Right cardiac atrium (tissue), 5 donors: ENCODE measurements around the gene GAS2L1. TPM values are rescaled to one million over a fixed set of nuclear protein-coding genes. Genes with fewer than 3 reads are reported as not detected.

Experiments
- ATAC-seq, 2 donors: fragments of 200-7000 bp; cut with Tn5 transposase; one replicate each; pipeline versions ENCODE4 v1.8.0 to v1.9.1; 2020; ENCODE audit warnings: moderate library complexity in 2 of 2, mild to moderate bottlenecking in 1 of 2
- DNase-seq, 3 donors: peaks; one replicate each; pipeline ENCODE4 v3.0.0-alpha.2; 2020
- H3K27ac ChIP-seq: one replicate; pipeline ENCODE4 v1.5.1; 2013; ENCODE audit warnings: mild to moderate bottlenecking, low read length, control low read depth, moderate library complexity
- H3K27me3 ChIP-seq: one replicate; pipeline ENCODE4 v1.6.1; 2013; ENCODE audit not compliant: control insufficient read depth, insufficient read depth
- H3K4me1 ChIP-seq: one replicate; pipeline ENCODE4 v1.6.1; 2013; ENCODE audit warnings: low read length; ENCODE audit not compliant: control insufficient read depth, insufficient read depth
- H3K4me3 ChIP-seq: one replicate; pipeline ENCODE4 v1.5.1; 2013; ENCODE audit warnings: low read length, control low read depth
- H3K9me3 ChIP-seq: one replicate; pipeline ENCODE4 v1.6.1; 2013; ENCODE audit warnings: low read length; ENCODE audit not compliant: control insufficient read depth
- WGBS: extraction: QIAGEN DNeasy Blood & Tissue Kit; methylation state at CpG from one replicate; pipeline ENCODE4 v1.1.7; 2013; 5-methylcytosine and 5-hydroxymethylcytosine counted together
- intact Hi-C, 4 donors: fragments of 100-400 bp; cut with DNase I; formaldehyde crosslinking; loops; one replicate each; pipeline versions ENCODE4 v1.11.0 to v1.14.0; 2022 to 2023
- polyA plus RNA-seq: library from polyadenylated mRNA; stranded (reverse); fragments of 200-250 nt; gene quantifications from one replicate; pipeline ENCODE4 v1.2.3, GENCODE V29; 2013
- total RNA-seq, 4 donors: library from RNA; stranded (reverse); fragmentation: NEBNext Ultra II Directional; extraction: Animal tissue kit (Norgen Biotek cat#: 25700); gene quantifications; one replicate each; pipeline ENCODE4 v1.2.1, GENCODE V29; 2021
- donor health status: healthy with polysubstance abuse.
- donor health status: DM: no; HTN: yes; CAD: no.
- donor health status: DM: no; HTN: no; CAD: no.
- donor health status: DM: no; HTN: yes; CAD: no; lungs with severe emphysema.
- donor health status: DM: yes; HTN: yes; CAD: no.

GAS2L1 gene
- total and polyA plus RNA-seq, 5 donors, result 16.9 to 25.7 (median 22.4) TPM

- Histone ChIP-seq H3K4me3 (no peak overlapping the region), H3K4me1 (no peaks in the 10 kb centered on the region), H3K27me3 (no peaks in the 10 kb centered on the region), H3K9me3 (no peaks in the 10 kb centered on the region), H3K27ac (no peak overlapping the region)
- ATAC-seq (peak; percentile 22 to 25), DNase-seq (peak in 1 of 3 donors; percentile 49)
- intact Hi-C loops, result no loop called here
- WGBS, result 78% methylated on average over 14 of the region's 14 CpGs
Measured at GRCh38 chr22:29336751-29337490, 30.5 kb downstream of the GAS2L1 start.

DNA sequence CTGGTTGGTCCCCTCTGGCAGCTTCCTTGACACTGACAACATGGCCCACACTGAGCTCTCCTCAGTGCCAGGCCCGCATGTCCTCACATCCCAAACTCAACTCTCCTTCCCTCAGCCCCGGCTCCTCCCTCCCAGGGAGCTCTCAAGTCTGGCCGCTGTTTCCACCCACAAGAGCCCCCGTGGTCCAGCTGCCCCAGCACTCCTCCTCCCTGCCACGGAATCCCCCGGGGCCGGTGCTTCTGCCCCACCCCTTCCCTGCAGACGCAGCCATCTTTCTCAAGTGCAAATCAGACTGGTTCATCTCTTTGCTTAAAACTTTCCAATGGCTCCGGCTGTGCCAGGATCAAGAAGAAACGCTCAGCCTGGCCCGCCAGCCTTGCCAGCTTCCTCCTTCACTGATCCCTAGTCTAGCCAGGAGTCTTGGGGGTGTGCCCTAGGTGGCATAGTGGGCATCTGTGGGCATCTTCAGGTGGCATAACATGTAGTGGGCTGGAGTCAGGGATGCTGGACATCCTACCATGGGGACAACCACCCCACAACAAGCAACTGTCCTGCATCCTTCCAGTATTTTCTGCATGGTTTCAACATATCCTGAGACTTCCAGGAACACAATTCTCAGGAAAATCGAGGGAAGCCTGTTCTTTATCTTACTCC, 31.3 kb downstream of the GAS2L1 start:
- WGBS, result 85% methylated on average over 12 of the region's 12 CpGs
- no peaks in the 10 kb centered on the region for H3K27me3 ChIP-seq
- no peaks in the 10 kb centered on the region for H3K9me3 ChIP-seq
- ATAC-seq, result no peak
- no peak overlapping the region for H3K4me3 ChIP-seq
- no peak overlapping the region for H3K27ac ChIP-seq
- peaks cover 2% of the 10 kb centered on the region for H3K4me1 ChIP-seq
- DNase-seq, result peak in 1 of 3 donors; percentile 28
- intact Hi-C loops, result no loop called here

DNA sequence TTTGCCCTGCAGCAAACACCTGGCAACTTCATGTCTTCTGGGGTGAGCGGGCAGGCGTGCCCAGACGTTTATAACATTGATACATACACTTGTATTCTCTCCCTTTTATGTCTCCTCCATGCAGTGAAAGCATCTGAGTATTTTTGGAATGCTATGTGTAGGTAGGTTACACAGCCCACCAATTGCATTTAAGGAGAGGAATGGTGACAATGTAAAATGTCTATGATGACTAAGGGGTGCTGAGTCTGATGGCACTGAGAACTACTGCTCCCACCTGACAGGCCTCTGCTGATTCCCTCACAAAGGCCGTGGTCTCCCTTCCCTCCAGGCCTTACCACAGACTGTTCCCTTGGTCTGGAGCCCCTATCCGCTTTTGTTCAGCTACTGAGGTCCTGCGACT, 31.9 kb downstream of the GAS2L1 start:
- ATAC-seq (no peak), DNase-seq (no peak)
- H3K4me3 ChIP-seq, result no peak overlapping the region
- H3K27me3 ChIP-seq, result no peaks in the 10 kb centered on the region
- intact Hi-C loops, result no loop called here
- H3K27ac ChIP-seq, result no peak overlapping the region
- no peaks in the 10 kb centered on the region for H3K9me3 ChIP-seq
- WGBS, result 94% methylated on average over 6 of the region's 6 CpGs
- peaks cover 4% of the 10 kb centered on the region for H3K4me1 ChIP-seq

- no peak overlapping the region for H3K4me3 ChIP-seq
- H3K4me1 ChIP-seq, result peaks cover 4% of the 10 kb centered on the region
- no peaks in the 10 kb centered on the region for H3K9me3 ChIP-seq
- DNase-seq (no peak), ATAC-seq (no peak)
- no peak overlapping the region for H3K27ac ChIP-seq
- WGBS, result 87% methylated on average over 23 of the region's 23 CpGs
- intact Hi-C loops, result no loop called here
- H3K27me3 ChIP-seq, result no peaks in the 10 kb centered on the region
Measured at GRCh38 chr22:29339381-29340235, 33.2 kb downstream of the GAS2L1 start.

- intact Hi-C loops, result no loop called here
- no peak overlapping the region for H3K27ac ChIP-seq
- WGBS, result 97% methylated on average over 8 of the region's 8 CpGs
- H3K4me3 ChIP-seq, result no peak overlapping the region
- no peak for DNase-seq
- ATAC-seq, result no peak
- peaks cover 4% of the 10 kb centered on the region for H3K4me1 ChIP-seq
- H3K27me3 ChIP-seq, result no peaks in the 10 kb centered on the region
- no peaks in the 10 kb centered on the region for H3K9me3 ChIP-seq
Measured at GRCh38 chr22:29340566-29340965, 34.1 kb downstream of the GAS2L1 start.

DNA sequence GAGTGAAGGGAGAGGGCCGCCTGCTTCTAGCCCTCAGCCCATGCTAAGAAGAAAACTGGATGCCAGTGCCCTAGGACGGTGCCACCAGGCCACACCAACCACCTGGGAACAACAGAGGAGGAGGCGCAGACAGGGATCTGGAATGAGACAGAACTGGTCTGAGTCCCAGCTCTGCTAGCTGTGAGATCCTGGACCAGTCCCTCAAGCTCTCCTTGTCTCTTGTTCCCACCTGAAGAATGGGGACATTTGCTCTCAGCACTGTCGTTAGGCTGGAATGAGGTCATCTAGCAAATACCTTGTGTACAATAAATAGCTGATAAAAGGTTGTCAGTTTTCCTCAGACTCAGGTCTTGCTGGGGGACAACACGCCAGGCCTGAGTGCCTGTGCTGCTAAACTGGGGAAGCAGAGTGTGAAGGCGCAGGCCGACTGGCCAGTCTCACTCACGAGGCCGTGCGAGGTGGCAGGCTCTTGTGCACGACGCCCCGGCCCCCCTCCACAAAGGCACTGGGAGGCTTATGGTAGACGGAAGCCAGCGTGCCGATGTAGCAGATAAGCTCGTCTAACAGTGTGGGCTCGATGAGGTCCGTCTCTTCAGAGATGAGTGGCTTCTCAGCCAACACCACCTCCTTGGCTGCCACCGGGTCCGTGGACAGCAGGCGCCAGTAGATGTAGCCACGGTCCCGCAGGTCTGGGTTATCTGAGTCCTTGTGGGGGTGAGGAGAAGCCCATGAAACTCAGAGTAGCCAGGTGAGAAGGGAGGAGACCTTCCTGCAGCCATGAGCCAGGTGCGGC, 34.8 kb downstream of the GAS2L1 start:
- intact Hi-C loops, result no loop called here
- no peaks in the 10 kb centered on the region for H3K9me3 ChIP-seq
- ATAC-seq (peak; percentile 30 to 39), DNase-seq (peak in 2 of 3 donors; percentile 74 to 82)
- peak overlapping the region; percentile 8 for H3K27ac ChIP-seq
- H3K4me1 ChIP-seq, result peaks cover 4% of the 10 kb centered on the region
- WGBS, result 75% methylated on average over 25 of the region's 25 CpGs
- H3K27me3 ChIP-seq, result no peaks in the 10 kb centered on the region
- no peak overlapping the region for H3K4me3 ChIP-seq

- H3K9me3 ChIP-seq, result no peaks in the 10 kb centered on the region
- H3K4me1 ChIP-seq, result peaks cover 4% of the 10 kb centered on the region
- 94% methylated on average over 2 of the region's 2 CpGs for WGBS
Measured at GRCh38 chr22:29341849-29342127, 35.3 kb downstream of the GAS2L1 start.

DNA sequence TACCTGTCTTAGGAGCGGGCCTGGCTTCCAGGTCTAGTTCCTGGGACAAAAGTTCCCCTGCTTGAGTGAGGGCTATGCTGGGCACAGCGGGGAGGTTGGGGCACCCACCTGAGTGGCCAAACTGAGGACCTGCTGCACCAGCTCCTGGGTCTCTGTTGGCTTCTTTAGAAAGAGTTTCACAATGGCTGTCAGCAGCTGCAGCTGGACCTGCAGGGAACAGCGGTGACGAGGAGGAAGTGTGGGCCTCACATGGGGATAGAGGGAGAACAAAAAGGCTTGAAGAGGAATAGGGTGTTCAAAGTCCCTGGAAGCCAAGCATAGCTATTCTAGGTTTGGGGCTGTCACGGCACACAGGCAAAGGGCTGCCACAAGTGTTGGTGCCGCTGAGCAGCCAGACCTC, 35.7 kb downstream of the GAS2L1 start:
- intact Hi-C loops, result no loop called here
- Histone ChIP-seq H3K27ac (peak overlapping the region; percentile 34), H3K27me3 (no peaks in the 10 kb centered on the region), H3K9me3 (no peaks in the 10 kb centered on the region), H3K4me3 (no peak overlapping the region), H3K4me1 (peaks cover 4% of the 10 kb centered on the region)
- no peak for ATAC-seq
- WGBS, result 77% methylated on average over 6 of the region's 6 CpGs
- DNase-seq, result no peak

More at GRCh38 chr22:29341849-29342127, 35.3 kb downstream of the GAS2L1 start:
- ATAC-seq (peak in 1 of 2 donors; percentile 1), DNase-seq (no peak)
- Histone ChIP-seq H3K27ac (peak overlapping the region; percentile 21), H3K27me3 (no peaks in the 10 kb centered on the region), H3K4me3 (no peak overlapping the region)
- intact Hi-C loops, result no loop called here

GRCh38 chr22:29342577-29343312, 36.3 kb downstream of the GAS2L1 start:
- 69% methylated on average over 10 of the region's 10 CpGs for WGBS
- ATAC-seq (peak in 1 of 2 donors; percentile 51), DNase-seq (peak in 1 of 3 donors; percentile 63)
- H3K4me1 ChIP-seq, result peaks cover 4% of the 10 kb centered on the region
- peak overlapping the region; percentile 34 for H3K27ac ChIP-seq
- H3K4me3 ChIP-seq, result no peak overlapping the region
- H3K27me3 ChIP-seq, result no peaks in the 10 kb centered on the region
- intact Hi-C loops, result no loop called here
- no peaks in the 10 kb centered on the region for H3K9me3 ChIP-seq

DNA sequence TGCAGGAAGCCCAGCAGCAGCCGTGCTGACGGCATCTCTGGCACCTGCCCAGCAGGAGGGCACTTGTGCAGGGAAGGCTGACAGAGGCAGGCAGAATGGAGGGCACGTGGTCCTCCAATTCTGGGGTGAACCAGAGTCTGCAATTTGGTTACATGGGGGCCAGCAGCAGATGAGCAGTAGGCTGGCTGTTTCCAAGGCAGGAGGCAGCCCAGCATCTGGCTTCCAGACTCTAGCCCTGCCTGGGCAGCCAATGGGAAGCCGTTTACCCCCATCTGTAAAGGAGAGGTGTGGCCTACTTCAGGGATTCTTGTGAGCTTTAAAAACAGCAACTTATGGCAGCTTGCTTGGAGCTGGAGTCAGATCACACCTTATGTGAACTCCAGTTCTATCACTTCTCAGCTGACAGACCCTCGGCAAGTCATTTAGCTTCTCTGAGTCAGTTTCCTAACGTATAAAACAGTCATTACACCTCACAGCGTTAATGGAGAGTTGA, 36.9 kb downstream of the GAS2L1 start:
- DNase-seq (peak; percentile 53 to 82 (median 79)), ATAC-seq (peak in 1 of 2 donors; percentile 34)
- Histone ChIP-seq H3K27ac (peak overlapping the region; percentile 2), H3K27me3 (no peaks in the 10 kb centered on the region), H3K4me3 (no peak overlapping the region), H3K4me1 (peaks cover 4% of the 10 kb centered on the region), H3K9me3 (no peaks in the 10 kb centered on the region)
- 56% methylated on average over 7 of the region's 7 CpGs for WGBS
- intact Hi-C loops, result no loop called here
